K562 (cell line): ENCODE results near the gene ABCA3. TPM values are rescaled to one million over a fixed set of nuclear protein-coding genes. Genes with fewer than 3 reads are reported as not detected.

Experiments used
- ATF6 ChIP-seq: sonication (generic); formaldehyde crosslinking; IDR thresholded peaks from 2 replicates; pipeline ENCODE4 v1.4.0; 2020; ENCODE audit warnings: mild to moderate bottlenecking, missing genetic modification reagents
- E2F6 ChIP-seq, 2 experiments: IDR thresholded peaks; 2 replicates each; pipeline ENCODE4 v1.6.1; 2011; ENCODE audit warnings: borderline replicate concordance in 1 of 2, control low read depth in 1 of 2, low read depth in 1 of 2, low read length in 1 of 2, mild to moderate bottlenecking in 1 of 2, mixed read lengths in 1 of 2, moderate library complexity in 1 of 2; ENCODE audit not compliant: insufficient read depth in 1 of 2, insufficient read length in 1 of 2, poor library complexity in 1 of 2, severe bottlenecking in 1 of 2; ENCODE audit errors: extremely low read depth in 1 of 2
- ELK3 ChIP-seq: fragments of 450-650 bp; formaldehyde crosslinking; IDR thresholded peaks from 2 replicates; pipeline ENCODE4 v1.4.0; 2020; ENCODE audit warnings: mild to moderate bottlenecking
- HCFC1 ChIP-seq: IDR thresholded peaks from 2 replicates; pipeline ENCODE4 v1.6.1; 2012; ENCODE audit warnings: low read depth, low read length, improper control_type of control experiment
- HMGXB4 ChIP-seq: sonication (generic); formaldehyde crosslinking; IDR thresholded peaks from 2 replicates; pipeline ENCODE4 v1.8.1; 2023; ENCODE audit warnings: mild to moderate bottlenecking, missing genetic modification reagents
- PRDM10 ChIP-seq: fragments of 450-650 bp; IDR thresholded peaks from 2 replicates; pipeline ENCODE4 v1.6.1; 2018; ENCODE audit not compliant: partially characterized antibody
- THAP7 ChIP-seq: fragments of 250-450 bp; sonication (Bioruptor Pico); IDR thresholded peaks from 2 replicates; pipeline ENCODE4 v1.5.0; 2021
- ZBTB33 ChIP-seq: sonication (generic); formaldehyde crosslinking; IDR thresholded peaks from 2 replicates; pipeline ENCODE4 v1.8.1; 2023; ENCODE audit warnings: mild to moderate bottlenecking, missing genetic modification reagents
- ZEB2 ChIP-seq: fragments of 450-650 bp; IDR thresholded peaks from 2 replicates; pipeline ENCODE4 v1.6.1; 2016
- ZNF277 ChIP-seq: fragments of 250-450 bp; sonication (Bioruptor Pico); IDR thresholded peaks from 2 replicates; pipeline ENCODE4 v1.8.0; 2022; ENCODE audit warnings: inconsistent platforms, mild to moderate bottlenecking, moderate library complexity, borderline replicate concordance
- polyA plus RNA-seq, 8 experiments: library from polyadenylated mRNA; depleted of rRNA in 4 of 8; stranded (reverse) in 5 of 8; unstranded in 3 of 8; fragments of >200 nt; fragmentation: Nextera tagmentation in 2 of 8; fragmentation: Illumina TruSeq in 1 of 8; extraction: Ambion mirVana in 2 of 8; extraction: Trizol in 1 of 8; gene quantifications; 2 replicates each; pipeline versions ENCODE4 v1.2.1 to v1.2.3, GENCODE V29; 2011 to 2014; ENCODE audit warnings: inconsistent platforms in 1 of 8, missing spikeins in 1 of 8
- total RNA-seq, 7 experiments: library from RNA; depleted of rRNA in 6 of 7; stranded (reverse); fragments of >200 nt in 6 of 7; fragmentation: Illumina TruSeq in 2 of 7; extraction: Trizol in 2 of 7; gene quantifications; 2 replicates each; pipeline versions ENCODE4 v1.2.1 to v1.2.3, GENCODE V29; 2011 to 2021; ENCODE audit warnings: low replicate concordance in 1 of 7

ABCA3 gene
- total and polyA plus RNA-seq, 9 of the 15 experiments (the other 6 are each of a cell fraction or from before 2014, with no cell fraction given): 0.66 to 23.7 (median 6.9) TPM

GRCh38 chr16:2251296-2252111 is 89.0 kb downstream of the ABCA3 start, which contains the start of gene ECI1 (continued):
- no peak for TF ChIP-seq ATF6 (CRISPR knock-in tag)
- peak; percentile 19 for TF ChIP-seq PRDM10
- peak in 1 of 2 experiments; percentile 74 for TF ChIP-seq E2F6 (IDR thresholded peaks at IDR 0.05; ENCODE audit: borderline replicate concordance in 1 of 2, extremely low read depth in 1 of 2, insufficient read depth in 1 of 2, insufficient read length in 1 of 2, low read depth in 1 of 2, low read length in 1 of 2, poor library complexity in 1 of 2, severe bottlenecking in 1 of 2)
- no peak for TF ChIP-seq ZNF277 (CRISPR knock-in tag)
- TF ChIP-seq HCFC1: peak; percentile 64; the same call in 1 of the 2 replicates
- TF ChIP-seq ZEB2: peak; percentile 15; the same call in 1 of the 2 replicates
- TF ChIP-seq ZBTB33 (CRISPR knock-in tag): peak; percentile 66
- TF ChIP-seq ELK3 (CRISPR knock-in tag): no peak
- no peak; the same call in 1 of the 2 replicates for TF ChIP-seq HMGXB4 (CRISPR knock-in tag)
- peak; percentile 47; the same call in 1 of the 2 replicates for TF ChIP-seq THAP7 (CRISPR knock-in tag)
